ENCODE data around the gene TMEM220.

- TF ChIP-seq EZH2phosphoT487 (IDR thresholded peaks at IDR 0.05; ENCODE audit: insufficient read depth, low read depth) (no peak), EZH2 (IDR thresholded peaks at IDR 0.05; ENCODE audit: insufficient read depth, poor library complexity, severe bottlenecking) (no peak)
Measured at GRCh38 chr17:10728331-10728892, 1.4 kb downstream of the TMEM220 start.

All from GM23248 (cell line).